Measurements from ENCODE around the gene CEP76.

The CEP76 gene

DNA sequence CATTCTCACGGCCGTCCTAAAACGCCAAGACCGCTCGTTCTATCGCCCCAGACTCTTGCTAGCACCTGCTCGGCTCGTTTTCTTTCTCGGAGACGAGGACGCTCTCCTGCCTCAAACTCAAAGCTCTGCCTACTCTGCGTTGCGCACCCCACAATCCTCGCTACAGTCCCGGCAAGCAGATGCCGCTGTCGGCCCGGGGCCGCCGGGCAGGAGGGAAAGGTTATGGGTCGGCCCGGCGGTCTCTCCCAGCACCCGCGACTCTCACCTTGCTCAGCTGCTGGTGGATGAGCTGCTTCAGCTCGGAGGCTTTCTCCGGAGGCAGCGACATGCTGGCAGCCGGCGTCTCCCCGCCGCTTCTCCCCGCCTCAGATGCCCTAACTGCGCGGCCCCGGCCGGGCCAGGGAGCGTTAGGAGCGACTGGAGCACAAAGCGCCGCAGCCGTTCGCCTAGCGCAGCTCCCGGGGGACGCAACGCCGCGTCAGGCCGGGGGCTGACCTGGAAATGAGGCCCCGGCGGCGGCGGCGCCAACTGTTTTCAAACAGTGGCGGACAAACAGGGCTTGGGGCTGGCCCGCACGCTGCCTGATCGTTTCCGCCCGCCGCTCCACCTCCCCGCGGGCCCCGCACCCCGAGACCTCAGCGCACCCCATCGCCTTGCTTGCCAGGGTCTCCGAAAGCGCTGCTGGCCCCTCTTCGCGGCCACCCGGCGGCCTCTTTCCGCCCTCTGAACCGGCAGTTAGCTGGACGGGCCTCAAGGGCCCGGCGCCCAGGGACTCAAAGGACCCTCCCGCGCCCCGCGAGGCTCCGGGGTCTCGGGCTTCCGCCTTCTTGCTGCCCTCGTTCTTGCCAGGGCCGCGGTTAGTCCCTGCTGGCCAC lies at the start of gene CEP76, which contains the start of gene PSMG2:
TSS of gene CEP76 (minus strand) at position 503 of the 875 bp plus-strand sequence. CDS start at position 328, 175 bp downstream.
TSS of gene PSMG2 (plus strand) at position 822 of the 875 bp plus-strand sequence. CDS start 66 bp downstream, outside the sequence.
- DNase-seq, result peak; percentile 97

DNA sequence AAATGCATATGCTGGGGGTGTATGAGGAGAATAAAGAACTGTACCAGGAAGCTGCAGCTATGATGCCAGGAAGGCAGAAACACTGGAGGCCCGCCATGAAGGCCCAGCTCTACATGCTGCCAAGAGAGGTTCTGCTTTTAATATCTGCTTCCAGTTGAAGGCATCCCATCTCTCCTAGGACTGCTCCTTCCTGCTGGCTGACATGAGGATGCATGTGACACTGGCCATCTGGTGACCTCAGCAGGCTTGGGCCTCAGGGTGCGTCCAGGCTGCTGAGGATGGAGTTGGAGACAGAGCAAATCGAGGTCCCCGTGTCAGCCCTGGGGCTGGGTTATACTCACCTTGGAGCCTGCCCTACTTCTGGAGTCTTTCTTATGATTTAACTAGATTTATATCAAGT lies 49.4 kb upstream of the CEP76 start:
- no peak for DNase-seq

DNA sequence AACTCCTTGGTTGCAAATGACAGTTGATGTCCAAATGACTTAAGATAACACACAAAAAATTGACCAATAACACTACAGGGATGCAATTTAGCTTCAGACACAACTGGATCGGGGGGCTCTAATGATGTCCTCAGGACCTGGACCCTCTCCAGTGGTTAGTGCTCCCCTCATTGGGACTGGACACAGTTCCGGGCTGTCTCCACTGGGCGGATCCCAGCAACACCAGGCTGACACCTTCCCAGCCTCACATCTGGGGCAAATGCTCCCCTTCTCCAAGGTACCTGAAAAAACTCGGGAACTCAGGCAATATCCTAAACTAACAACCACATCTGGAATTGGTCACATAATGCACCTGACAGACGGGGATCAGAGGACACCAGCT lies 49.0 kb upstream of the CEP76 start:
- DNase-seq, result no peak

- no peak for DNase-seq
Measured at GRCh38 chr18:12750715-12751502, 48.4 kb upstream of the CEP76 start.

DNA sequence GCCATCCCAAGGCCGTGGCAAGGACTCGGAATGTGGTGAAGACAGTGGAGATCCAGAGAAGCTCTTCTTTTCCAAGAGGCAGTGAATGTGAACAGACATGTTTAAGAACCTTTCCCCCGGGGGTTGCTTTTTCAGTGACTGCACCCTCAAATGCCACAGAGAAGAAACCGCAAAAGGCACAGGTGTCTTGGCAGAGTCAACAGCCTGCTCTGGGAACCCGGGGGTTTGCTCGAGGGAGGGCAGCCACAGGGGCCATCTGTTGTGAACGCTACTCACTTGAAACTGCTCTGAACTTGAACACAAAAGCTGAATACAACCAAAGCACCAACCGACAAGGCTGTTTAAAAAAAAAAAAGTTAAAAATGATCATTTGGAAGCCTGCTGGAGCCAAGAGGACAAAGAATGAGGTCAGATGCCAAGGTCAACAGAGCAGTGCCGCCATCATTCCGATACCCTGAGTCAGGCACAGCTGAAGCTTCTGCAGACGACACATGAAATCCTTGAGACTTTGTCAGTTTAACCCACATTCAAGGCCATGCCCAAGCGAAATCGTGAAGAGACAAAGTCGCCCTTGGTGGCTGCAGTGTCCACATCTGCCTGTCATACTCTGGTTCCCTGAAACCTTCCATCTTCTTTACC lies 47.7 kb upstream of the CEP76 start:
- DNase-seq, result no peak

DNA sequence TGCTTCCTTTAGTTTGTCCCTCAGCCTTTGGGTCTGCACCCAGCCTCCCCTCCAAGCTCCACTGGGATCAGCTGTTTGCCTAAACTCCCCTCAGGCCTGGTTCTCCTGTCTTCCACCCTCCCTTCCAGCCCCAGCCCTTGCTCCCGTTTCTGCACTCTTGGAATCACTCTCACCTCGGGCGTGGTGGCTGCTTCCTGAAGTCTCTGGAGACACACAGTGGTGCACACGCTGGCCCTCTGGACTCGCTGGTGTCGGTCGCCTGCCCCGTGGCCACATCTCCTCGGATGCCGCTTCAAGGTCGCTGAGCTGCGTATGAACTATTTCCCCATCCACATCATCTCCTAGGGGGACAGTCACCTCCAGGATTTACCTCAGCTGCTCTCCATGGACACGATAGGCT lies 46.6 kb upstream of the CEP76 start:
- DNase-seq, result no peak

GRCh38 chr18:12748671-12749070 lies 46.1 kb upstream of the CEP76 start:
- DNase-seq, result no peak

- no peak for DNase-seq
Measured at GRCh38 chr18:12747530-12748315, 45.2 kb upstream of the CEP76 start.

DNA sequence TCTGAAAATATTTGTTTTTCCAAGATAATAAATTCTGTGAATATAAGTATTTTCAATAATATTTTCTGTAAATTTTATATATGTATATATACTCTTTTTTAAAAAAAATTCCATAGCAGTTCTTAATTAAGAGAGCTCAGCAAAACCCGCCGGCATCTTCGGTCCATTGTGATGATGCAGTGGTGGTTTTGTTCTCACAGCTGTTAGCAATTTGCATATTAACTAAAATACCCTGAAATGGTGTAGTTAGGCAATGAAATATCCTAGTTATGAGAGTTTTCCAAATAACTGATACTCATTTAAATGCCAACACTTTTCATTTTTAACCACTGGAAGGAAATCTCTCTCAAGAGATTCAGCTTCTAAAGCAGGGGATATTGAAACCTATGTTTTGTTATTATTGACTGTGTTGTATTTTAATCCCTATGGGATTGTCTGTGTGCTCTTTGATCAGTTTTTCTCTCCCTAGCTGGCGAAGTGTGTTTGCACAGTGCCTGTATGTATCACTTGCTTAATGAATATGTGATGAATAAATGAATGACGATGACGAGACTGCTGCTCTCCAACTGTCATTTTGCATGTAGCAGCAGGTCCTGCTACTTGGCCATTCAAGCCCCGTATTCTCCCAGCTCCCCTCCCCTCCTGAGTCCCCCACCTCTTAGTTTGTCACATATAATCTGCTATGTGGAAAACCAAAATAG lies 42.7 kb upstream of the CEP76 start:
- no peak for DNase-seq

DNA sequence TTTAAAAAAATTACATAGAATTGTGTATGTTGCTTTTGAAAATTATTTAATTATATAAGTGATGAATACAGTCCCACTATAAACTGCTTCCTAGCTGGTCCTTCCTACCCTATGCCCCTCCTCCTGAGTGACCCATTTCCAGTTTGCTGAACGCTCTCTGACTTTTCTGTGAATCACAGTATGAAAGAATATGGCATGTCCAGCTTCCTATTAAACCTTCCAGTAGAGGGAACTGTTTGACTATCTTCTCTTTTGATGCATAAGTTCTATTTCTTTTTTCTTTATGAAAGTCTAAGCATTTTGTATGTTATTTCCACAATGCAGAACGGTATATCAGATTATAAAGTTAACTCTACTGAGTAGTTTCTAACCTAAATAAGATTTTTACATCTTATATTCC lies 41.6 kb upstream of the CEP76 start:
- DNase-seq, result peak; percentile 47

GRCh38 chr18:12742453-12742852 lies 39.9 kb upstream of the CEP76 start:
- no peak for DNase-seq

- no peak for DNase-seq
Measured at GRCh38 chr18:12741351-12741750, 38.8 kb upstream of the CEP76 start.

DNA sequence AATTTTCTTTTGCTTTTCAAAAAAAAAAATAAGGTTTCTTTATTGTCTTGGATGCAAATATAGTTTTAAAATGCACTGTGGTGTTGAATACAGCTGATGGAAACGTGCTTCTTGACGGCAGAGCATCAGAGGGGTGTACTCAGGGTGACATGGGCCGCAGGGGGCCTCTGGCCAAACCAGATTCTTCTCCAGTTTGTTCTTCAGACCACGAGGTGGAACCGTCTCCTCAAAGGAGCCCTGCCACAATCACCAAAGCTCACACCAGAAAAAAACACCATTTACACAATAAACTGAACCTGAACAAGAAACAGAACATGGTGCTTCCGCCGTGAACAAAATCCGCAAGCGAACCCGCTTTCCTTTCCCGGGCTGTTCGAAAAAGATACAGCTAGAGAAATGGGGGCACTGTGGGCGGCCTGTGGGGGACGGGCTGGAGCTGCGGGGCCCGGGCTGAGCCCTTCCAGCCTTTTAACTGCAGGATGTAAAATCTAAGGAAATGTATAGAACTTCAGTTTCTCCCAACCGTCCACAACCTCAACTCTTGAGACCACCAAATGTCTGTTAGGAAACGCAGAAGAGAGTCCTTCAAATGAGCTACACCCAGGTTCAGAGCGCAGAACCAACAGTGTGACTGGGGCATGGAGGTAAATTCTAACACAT lies 34.9 kb upstream of the CEP76 start:
- no peak for DNase-seq

DNA sequence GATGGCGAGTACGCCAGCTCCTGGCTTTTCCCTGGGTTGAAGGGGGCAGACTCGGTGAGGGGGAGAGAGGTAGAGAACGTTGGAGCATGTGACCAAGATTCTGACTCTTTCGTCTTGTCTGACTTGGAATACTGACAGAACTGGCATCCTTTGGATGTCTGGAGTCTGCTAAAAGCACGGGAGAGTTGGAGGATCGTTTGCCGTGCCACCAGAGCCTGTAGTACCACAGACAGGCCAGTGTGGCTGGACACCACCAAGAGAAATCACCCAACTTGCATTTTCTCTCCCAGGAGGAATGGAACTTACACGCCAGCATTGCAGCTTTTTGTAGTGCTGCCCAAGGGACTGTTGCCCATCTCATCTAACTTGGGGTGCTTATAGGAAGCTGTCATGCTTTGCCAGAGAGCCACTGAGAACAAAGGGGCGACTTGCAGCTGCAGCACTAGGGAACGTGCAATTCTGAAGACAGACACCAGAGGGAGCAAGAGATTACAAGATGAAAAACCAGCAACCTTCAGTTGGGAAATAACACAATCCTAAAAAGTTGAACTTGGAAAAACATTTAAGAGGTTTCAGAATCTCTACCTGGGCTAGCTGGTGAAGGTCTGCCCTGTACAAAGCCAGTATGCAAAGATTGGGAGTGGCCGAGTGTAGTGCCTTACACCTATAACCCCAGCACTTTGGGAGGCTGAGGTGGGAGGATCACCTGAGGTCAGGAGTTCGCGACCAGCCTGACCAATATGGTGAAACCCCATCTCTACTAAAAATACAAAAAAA lies 24.4 kb upstream of the CEP76 start:
- peak; percentile 96 for DNase-seq

GRCh38 chr18:12726331-12726730 lies 23.8 kb upstream of the CEP76 start:
- DNase-seq, result no peak

DNA sequence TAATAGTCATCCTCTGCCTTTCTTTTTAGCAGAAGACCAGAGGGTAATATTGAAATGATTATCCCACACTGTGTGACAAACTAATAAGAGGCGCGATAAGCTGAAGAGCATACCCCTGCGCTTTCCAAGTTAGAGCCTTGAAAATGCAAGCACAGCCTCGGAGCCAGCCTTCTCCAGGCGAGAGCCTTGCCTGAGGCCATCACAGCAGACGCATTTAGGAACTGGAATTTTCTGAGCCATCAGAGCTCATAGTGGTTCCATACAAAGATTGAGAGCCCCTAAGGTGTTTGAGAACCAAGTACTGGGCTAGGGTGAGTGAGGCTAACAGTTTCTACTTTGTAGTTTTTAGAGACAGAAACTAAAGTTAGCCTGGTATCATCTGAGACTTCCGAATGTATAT lies 20.2 kb upstream of the CEP76 start:
- no peak for DNase-seq

DNA sequence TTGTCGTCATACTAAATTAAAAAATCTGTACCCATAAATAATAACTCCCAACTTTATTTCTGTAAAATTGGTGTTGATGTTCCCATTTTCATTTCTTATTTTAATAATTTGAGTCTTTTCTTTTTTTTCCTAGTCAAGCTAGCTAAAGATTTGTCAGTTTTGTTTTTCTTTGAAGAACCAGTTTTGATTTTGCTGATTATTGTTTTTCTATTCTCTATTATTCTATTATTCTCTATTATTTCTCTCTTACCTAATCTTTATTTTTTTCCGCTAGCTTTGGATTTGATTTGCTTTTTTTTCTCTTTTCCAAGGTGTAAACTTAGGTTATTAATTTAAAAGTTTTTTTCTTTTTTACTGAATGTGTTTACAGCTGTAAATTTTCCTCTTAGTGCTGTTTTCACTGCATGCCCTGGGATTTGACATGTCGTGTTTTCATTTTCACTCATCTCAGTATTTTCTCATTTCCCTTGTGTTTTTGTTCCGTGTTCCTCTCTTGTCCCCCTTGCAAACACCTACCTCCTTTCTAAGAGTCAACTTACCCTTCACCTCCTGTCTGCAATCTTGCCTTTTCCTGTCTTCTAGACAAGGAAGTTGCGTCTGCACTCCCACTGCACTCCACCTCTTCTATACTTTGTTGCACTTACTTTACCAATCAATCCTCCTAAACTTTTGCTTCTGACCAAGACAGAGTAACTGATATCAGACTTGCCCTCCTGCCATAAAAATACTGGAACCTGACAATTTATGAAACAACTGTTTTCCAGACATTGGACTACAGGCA lies 19.2 kb upstream of the CEP76 start:
- DNase-seq, result no peak

DNA sequence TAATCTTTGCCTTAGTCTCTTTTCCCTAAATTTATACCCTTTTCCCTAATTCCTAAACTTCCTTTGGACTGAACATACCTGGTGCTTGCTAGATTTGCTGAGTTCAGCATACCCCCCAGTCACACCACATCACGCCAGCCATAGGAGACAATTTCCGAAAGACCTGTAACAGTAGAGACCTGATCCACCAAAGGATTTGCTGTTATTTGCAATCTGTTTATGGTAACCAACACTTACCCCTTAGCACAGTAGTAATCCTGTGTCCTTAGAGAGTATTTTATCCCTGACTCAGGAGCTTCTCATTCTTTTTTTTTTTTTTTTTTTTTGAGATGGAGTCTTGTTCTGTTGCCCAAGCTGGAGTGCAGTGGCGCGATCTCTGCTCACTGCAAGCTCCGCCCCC lies 8.9 kb upstream of the CEP76 start:
- no peak for DNase-seq

GRCh38 chr18:12703664-12704063 lies 1.1 kb upstream of the CEP76 start:
- DNase-seq, result peak; percentile 61

DNA sequence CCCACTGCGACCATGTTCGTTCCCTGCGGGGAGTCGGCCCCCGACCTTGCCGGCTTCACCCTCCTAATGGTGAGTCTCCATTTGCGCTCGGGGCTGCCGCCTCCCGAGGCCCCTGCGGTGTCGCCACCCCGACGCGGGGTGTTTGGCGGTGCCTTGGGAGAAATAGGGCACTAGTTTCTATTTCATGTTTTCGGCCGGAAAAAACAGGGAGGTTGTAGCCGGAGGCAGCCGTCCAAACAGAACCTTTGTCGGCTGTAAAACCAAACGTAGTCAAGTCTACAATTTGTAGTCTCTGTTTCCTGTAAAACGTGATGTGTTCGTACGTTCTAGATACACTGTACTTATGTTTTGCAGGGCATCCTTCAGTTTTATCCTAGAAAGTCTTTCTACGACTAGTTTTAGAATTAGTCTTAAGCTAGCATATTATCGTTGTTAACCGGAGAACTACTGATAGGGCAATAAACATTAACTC lies 609 bp upstream of the CEP76 start:
- no peak for DNase-seq

Measured in eye (tissue), 1 donor.